K562 (cell line): Measurements from ENCODE around the gene FN1. TPM values are rescaled to one million over a fixed set of nuclear protein-coding genes. Genes with fewer than 3 reads are reported as not detected.

Source experiments
- ATAC-seq: fragments of 200-7000 bp; cut with Tn5 transposase; 3 replicates; pipeline ENCODE4 v1.9.1; 2020; ENCODE audit warnings: moderate library complexity
- BruUV-seq: library from RNA; stranded (reverse); fragments of 400-500 nt; replicated peaks from 2 replicates; lab custom pipeline; 2021; lab: Mats Ljungman, UMichigan
- CTCF ChIA-PET: fragments of 300-600 bp; formaldehyde crosslinking; extraction: SDS; loops from one replicate; lab custom pipeline; 2021; ENCODE audit warnings: low intra/inter-chr PET ratio; lab: Yijun Ruan, JAX
- POLR2A ChIA-PET: fragments of 300-600, 350-650 bp; sonication (Branson Sonifier 250); formaldehyde crosslinking; extraction: SDS; loops from one replicate; lab custom pipeline; 2021; ENCODE audit warnings: antibody characterized with exemption, inconsistent platforms; lab: Yijun Ruan, JAX
- DNase-seq, 4 experiments: peaks; one replicate each; pipeline versions ENCODE4 v3.0.0 to v3.0.0-alpha.2; 2011 to 2018; ENCODE audit warnings: low spot score in 3 of 4, mixed read lengths in 3 of 4; ENCODE audit errors: extremely low read depth in 1 of 4
- FAIRE-seq: peaks from 2 replicates; lab custom pipeline; 2011; peaks lifted over from hg19 to GRCh38; lab: Jason Lieb, UNC
- H2AFZ ChIP-seq: 2 replicates; pipeline ENCODE4 v1.6.0; 2011; ENCODE audit warnings: low read depth, low read length, control low read depth, inconsistent platforms
- H3K27ac ChIP-seq: fragments of 200-600 bp; 3 replicates; pipeline ENCODE4 v1.8.0; 2011; ENCODE audit warnings: low read depth, mild to moderate bottlenecking, control low read depth, inconsistent platforms, low read length, moderate library complexity, mixed read lengths; ENCODE audit errors: extremely low read depth
- H3K27me3 ChIP-seq, 2 experiments: fragments of 300-600 bp in 1 of 2; 2 replicates in 1 of 2; 3 replicates in 1 of 2; pipeline versions ENCODE4 v1.6.0 to v1.8.0; 2011; ENCODE audit warnings: inconsistent platforms in 2 of 2, low read length in 2 of 2, mild to moderate bottlenecking in 1 of 2, mixed read lengths in 1 of 2, moderate library complexity in 1 of 2; ENCODE audit not compliant: control insufficient read depth in 2 of 2, insufficient read depth in 2 of 2
- H3K36me3 ChIP-seq: fragments of 300-600 bp; 3 replicates; pipeline ENCODE4 v1.8.0; 2011; ENCODE audit warnings: mild to moderate bottlenecking, low read length, inconsistent platforms; ENCODE audit not compliant: control insufficient read depth, insufficient read depth
- H3K4me1 ChIP-seq, 2 experiments: fragments of 200-600 bp in 1 of 2; replicated peaks in 1 of 2; 2 replicates in 1 of 2; 3 replicates in 1 of 2; pipeline versions ENCODE4 v1.5.1 to v1.8.0; 2011; ENCODE audit warnings: inconsistent platforms in 2 of 2, low read length in 2 of 2, mild to moderate bottlenecking in 1 of 2, mixed read lengths in 1 of 2, moderate library complexity in 1 of 2; ENCODE audit not compliant: control insufficient read depth in 2 of 2, insufficient read depth in 2 of 2
- H3K4me2 ChIP-seq: 2 replicates; pipeline ENCODE4 v1.6.1; 2011; ENCODE audit warnings: low read length, control low read depth, inconsistent platforms, mixed read lengths; ENCODE audit not compliant: insufficient read depth
- H3K4me3 ChIP-seq: fragments of 200-600 bp; sonication (generic), shearing (Covaris generic); 2 replicates; pipeline ENCODE4 v1.5.1; 2016; ENCODE audit warnings: control low read depth, inconsistent platforms
- H3K79me2 ChIP-seq: fragments of 200-600 bp; 3 replicates; pipeline ENCODE4 v1.8.0; 2011; ENCODE audit warnings: low read length, inconsistent platforms; ENCODE audit not compliant: control insufficient read depth, insufficient read depth
- H3K9ac ChIP-seq, 2 experiments: 2 replicates each; pipeline versions ENCODE4 v1.6.0 to v1.6.1; 2011; ENCODE audit warnings: low read depth in 2 of 2, low read length in 2 of 2, control low read depth in 1 of 2, inconsistent platforms in 1 of 2, mild to moderate bottlenecking in 1 of 2, mixed read lengths in 1 of 2; ENCODE audit not compliant: insufficient read depth in 1 of 2
- H3K9me1 ChIP-seq: one replicate; pipeline ENCODE4 v1.6.0; 2011; ENCODE audit warnings: inconsistent platforms, mild to moderate bottlenecking, low read length, moderate library complexity; ENCODE audit not compliant: control insufficient read depth, insufficient read depth
- H3K9me3 ChIP-seq: replicated peaks from 2 replicates; pipeline ENCODE4 v1.5.1; 2011; ENCODE audit warnings: low read depth, low read length, inconsistent platforms; ENCODE audit not compliant: control insufficient read depth, insufficient read depth
- H4K20me1 ChIP-seq: replicated peaks from 2 replicates; pipeline ENCODE4 v1.6.1; 2011; ENCODE audit warnings: low read length, inconsistent platforms, mixed read lengths; ENCODE audit not compliant: control insufficient read depth, insufficient read depth
- ARID1B ChIP-seq: fragments of 450-650 bp; IDR thresholded peaks from 2 replicates; pipeline ENCODE4 v1.6.1; 2016; ENCODE audit warnings: antibody characterized with exemption, mild to moderate bottlenecking, inconsistent platforms
- C11orf30 ChIP-seq: fragments of 450-650 bp; IDR thresholded peaks from 2 replicates; pipeline ENCODE4 v1.6.1; 2016; ENCODE audit warnings: low read depth, mild to moderate bottlenecking
- CBFA2T2 ChIP-seq: fragments of 450-650 bp; conservative IDR thresholded peaks from 2 replicates; pipeline ENCODE4 v1.6.1; 2017; ENCODE audit warnings: mild to moderate bottlenecking
- CBFA2T3 ChIP-seq: fragments of 450-650 bp; IDR thresholded peaks from 2 replicates; pipeline ENCODE4 v1.6.1; 2017
- CTBP1 ChIP-seq: fragments of 450-650 bp; IDR thresholded peaks from 2 replicates; pipeline ENCODE4 v1.6.1; 2016; ENCODE audit warnings: borderline replicate concordance
- CXXC5 ChIP-seq: fragments of 250-450 bp; sonication (Bioruptor Pico); IDR thresholded peaks from 2 replicates; pipeline ENCODE4 v1.8.0; 2022; ENCODE audit warnings: inconsistent platforms, mild to moderate bottlenecking, moderate library complexity
- DPF2 ChIP-seq: fragments of 450-650 bp; IDR thresholded peaks from 2 replicates; pipeline ENCODE4 v1.6.1; 2016
- ESRRA ChIP-seq: fragments of 450-650 bp; IDR thresholded peaks from 2 replicates; pipeline ENCODE4 v1.6.1; 2014; ENCODE audit warnings: low read depth, mild to moderate bottlenecking, moderate library complexity, borderline replicate concordance
- MAFG ChIP-seq: fragments of 450-650 bp; conservative IDR thresholded peaks from 2 replicates; pipeline ENCODE4 v1.6.1; 2016; ENCODE audit warnings: missing genetic modification characterization, missing compliant biosample characterization
- MTF1 ChIP-seq: fragments of 250-450 bp; sonication (Bioruptor Pico); IDR thresholded peaks from 2 replicates; pipeline ENCODE4 v1.9.0; 2021; ENCODE audit warnings: moderate library complexity, mild to moderate bottlenecking, inconsistent platforms, borderline replicate concordance
- NEUROD1 ChIP-seq: fragments of 150-350 bp; IDR thresholded peaks from 2 replicates; pipeline ENCODE4 v1.6.1; 2014; ENCODE audit warnings: borderline replicate concordance, low read length, low read depth; ENCODE audit not compliant: partially characterized antibody
- NFE2 ChIP-seq: IDR thresholded peaks from 2 replicates; pipeline ENCODE4 v1.6.1; 2014; ENCODE audit warnings: antibody characterized with exemption, low read depth
- NR1H2 ChIP-seq: sonication (generic); formaldehyde crosslinking; IDR thresholded peaks from 2 replicates; pipeline ENCODE4 v1.4.0; 2020; ENCODE audit warnings: mild to moderate bottlenecking, missing genetic modification reagents
- STAG1 ChIP-seq: sonication (generic); formaldehyde crosslinking; IDR thresholded peaks from 2 replicates; pipeline ENCODE4 v1.5.0; 2020; ENCODE audit warnings: missing genetic modification reagents, borderline replicate concordance
- TAL1 ChIP-seq: fragments of 450-650 bp; IDR thresholded peaks from 2 replicates; pipeline ENCODE4 v1.6.1; 2016; ENCODE audit warnings: mild to moderate bottlenecking
- TEAD4 ChIP-seq, 2 experiments: sonication (generic) in 1 of 2; formaldehyde crosslinking in 1 of 2; IDR thresholded peaks; 2 replicates each; pipeline versions ENCODE4 v1.6.1 to v1.8.0; 2012 to 2022; ENCODE audit warnings: borderline replicate concordance in 1 of 2, inconsistent platforms in 1 of 2, low read length in 1 of 2, mild to moderate bottlenecking in 1 of 2, missing genetic modification reagents in 1 of 2
- ZEB2 ChIP-seq: fragments of 450-650 bp; IDR thresholded peaks from 2 replicates; pipeline ENCODE4 v1.6.1; 2016
- ZNF316 ChIP-seq: fragments of 450-650 bp; IDR thresholded peaks from 2 replicates; pipeline ENCODE4 v1.6.1; 2016
- WGBS: fragments of 100-300 bp; shearing (Covaris generic); methylation state at CpG from one replicate; pipeline ENCODE4 v1.1.6; 2016; ENCODE audit warnings: low coverage, mixed read lengths; ENCODE audit not compliant: insufficient coverage; ENCODE audit errors: missing lambda C conversion rate; 5-methylcytosine and 5-hydroxymethylcytosine counted together
- in situ Hi-C: fragments of 300-500 bp; cut with MboI; formaldehyde crosslinking; loops from 4 replicates; pipeline ENCODE4 v1.15.0; 2018; ENCODE audit warnings: inconsistent platforms, mixed read lengths
- intact Hi-C: fragments of 100-400 bp; cut with micrococcal nuclease; formaldehyde crosslinking; loops from 2 replicates; pipeline ENCODE4 v1.14.2; 2022
- polyA plus RNA-seq, 8 experiments: library from polyadenylated mRNA; depleted of rRNA in 4 of 8; stranded (reverse) in 5 of 8; unstranded in 3 of 8; fragments of >200 nt; fragmentation: Nextera tagmentation in 2 of 8; fragmentation: Illumina TruSeq in 1 of 8; extraction: Ambion mirVana in 2 of 8; extraction: Trizol in 1 of 8; gene quantifications; 2 replicates each; pipeline versions ENCODE4 v1.2.1 to v1.2.3, GENCODE V29; 2011 to 2014; ENCODE audit warnings: inconsistent platforms in 1 of 8, missing spikeins in 1 of 8
- total RNA-seq, 7 experiments: library from RNA; depleted of rRNA in 6 of 7; stranded (reverse); fragments of >200 nt in 6 of 7; fragmentation: Illumina TruSeq in 2 of 7; extraction: Trizol in 2 of 7; gene quantifications; 2 replicates each; pipeline versions ENCODE4 v1.2.1 to v1.2.3, GENCODE V29; 2011 to 2021; ENCODE audit warnings: low replicate concordance in 1 of 7

FN1 gene
- total and polyA plus RNA-seq, 9 of the 15 experiments (the other 6 are each of a cell fraction or from before 2014, with no cell fraction given): 7.4 to 19.1 (median 11.2) TPM

DNA sequence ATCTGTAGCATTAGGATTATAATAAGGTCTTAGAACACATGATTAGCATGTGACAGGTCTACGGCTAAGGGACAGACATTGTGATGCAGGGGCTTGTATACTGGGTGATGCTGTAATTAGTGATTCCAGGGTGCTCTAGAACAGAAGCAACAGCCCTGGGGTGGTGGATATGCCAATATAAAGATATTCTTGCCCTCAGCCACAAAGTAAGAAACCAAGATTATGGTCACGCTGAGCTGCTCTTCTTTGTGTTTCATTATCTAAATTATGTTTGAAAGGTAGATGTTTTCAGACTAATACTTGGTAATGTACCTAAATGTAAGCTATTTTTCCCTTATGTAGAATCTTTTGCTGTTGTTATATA is 45.3 kb downstream of the FN1 start:
- H4K20me1 ChIP-seq: no peaks in the 10 kb centered on the region
- H2AFZ ChIP-seq: no peak overlapping the region
- BruUV-seq: no TSS peak
- H3K9me1 ChIP-seq: no peaks in the 10 kb centered on the region
- no peak overlapping the region for H3K4me3 ChIP-seq
- no peak for TF ChIP-seq MTF1 (CRISPR knock-in tag)
- H3K27me3 ChIP-seq: no peaks in the 10 kb centered on the region
- no peak for DNase-seq
- H3K4me1 ChIP-seq: peaks cover 0 to 5% of the 10 kb centered on the region in 2 experiments; a peak in 2 of 5 replicates
- no peak for ATAC-seq
- H3K9ac ChIP-seq: no peak overlapping the region
- intact Hi-C loops: no loop called here
- ChIA-PET POLR2A (interaction anchor here (1.3 kb wide), 1 partner anchor 11 kb away, joined by 5 read pairs; no protein-coding TSS in a partner anchor), CTCF (no interaction called here)
- WGBS: 75% methylated on average over 2 of the region's 2 CpGs
- in situ Hi-C loops: no loop called here
- no peaks in the 10 kb centered on the region for H3K36me3 ChIP-seq
- no peak overlapping the region for H3K27ac ChIP-seq
- no peak overlapping the region for H3K4me2 ChIP-seq
- no peaks in the 10 kb centered on the region for H3K9me3 ChIP-seq
- no peaks in the 10 kb centered on the region for H3K79me2 ChIP-seq
- FAIRE-seq: no peak

DNA sequence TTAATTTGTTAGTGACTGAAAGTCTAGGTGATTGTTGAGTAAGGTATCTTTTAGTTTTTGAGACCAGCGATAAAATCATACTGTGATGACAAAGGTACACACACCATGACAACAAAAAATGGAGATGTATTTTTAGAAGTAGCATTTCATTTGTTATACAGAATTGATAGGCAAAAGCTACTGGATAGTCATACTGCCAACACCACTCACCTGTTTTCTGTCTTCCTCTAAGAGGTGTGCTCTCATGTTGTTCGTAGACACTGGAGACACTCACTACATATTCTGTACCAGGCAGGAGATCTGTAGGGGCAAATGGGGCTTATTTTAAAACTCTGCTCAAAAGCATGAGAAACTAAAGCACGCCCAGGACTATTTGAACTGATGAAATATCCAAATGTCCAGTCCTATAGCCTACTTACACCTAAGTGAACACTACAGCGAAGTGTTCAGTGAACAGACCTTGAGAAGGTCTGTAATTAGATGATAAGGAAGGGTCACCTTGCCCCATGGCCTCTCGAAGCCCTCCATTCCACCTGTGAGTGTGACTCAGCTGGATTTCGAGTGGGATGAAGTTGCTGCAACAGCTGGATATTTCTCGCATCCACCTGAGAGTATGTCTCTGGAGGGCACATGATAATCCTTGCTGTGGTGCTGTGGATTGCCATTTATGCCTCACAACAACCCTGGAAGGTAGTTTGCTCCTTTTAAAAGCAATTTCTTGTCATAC is 47.7 kb downstream of the FN1 start:
- FAIRE-seq: peak; percentile 63
- POLR2A ChIA-PET: interaction anchor here (0.6 kb wide), 1 partner anchor 51 kb away, joined by 3 read pairs; no protein-coding TSS in a partner anchor
- H3K36me3 ChIP-seq: no peaks in the 10 kb centered on the region
- intact Hi-C loops (no loop called here), in situ Hi-C loops (no loop called here)
- peak in 2 of 4 experiments; percentile 13 to 63 for DNase-seq
- no peaks in the 10 kb centered on the region for H3K79me2 ChIP-seq
- peak; percentile 81 for ATAC-seq
- no peaks in the 10 kb centered on the region for H3K9me3 ChIP-seq
- no TSS peak for BruUV-seq
- H3K4me3 ChIP-seq: no peak overlapping the region
- no peak overlapping the region for H3K9ac ChIP-seq
- 42% methylated on average over 7 of the region's 7 CpGs for WGBS
- no peaks in the 10 kb centered on the region for H4K20me1 ChIP-seq
- H3K4me2 ChIP-seq: peak overlapping the region; percentile 49
- no peaks in the 10 kb centered on the region for H3K9me1 ChIP-seq
- CTCF ChIA-PET: no interaction called here
- no peak overlapping the region for H2AFZ ChIP-seq
- H3K4me1 ChIP-seq: peaks cover 0 to 5% of the 10 kb centered on the region in 2 experiments; a peak in 2 of 5 replicates
- H3K27me3 ChIP-seq: no peaks in the 10 kb centered on the region
- H3K27ac ChIP-seq: no peak overlapping the region
- peak; percentile 82 for TF ChIP-seq CBFA2T3
- peak; percentile 72 for TF ChIP-seq CBFA2T2
- peak; percentile 40; the same call in 1 of the 2 replicates for TF ChIP-seq C11orf30
- TF ChIP-seq NR1H2 (CRISPR knock-in tag): no peak
- TF ChIP-seq CXXC5 (CRISPR knock-in tag): no peak
- TF ChIP-seq TAL1: peak; percentile 65
- peak; percentile 40; the same call in 1 of the 2 replicates for TF ChIP-seq ZEB2
- no peak for TF ChIP-seq STAG1
- no peak for TF ChIP-seq NEUROD1
- peak; percentile 42; the same call in 1 of the 2 replicates for TF ChIP-seq TEAD4 (IDR thresholded peaks at IDR 0.05; ENCODE audit: low read length)
- no peak for TF ChIP-seq TEAD4 (CRISPR knock-in tag; IDR thresholded peaks at IDR 0.05; ENCODE audit: borderline replicate concordance)
- 0 out of 2 replicates have a peak, but pooled peaks have one; percentile 26 for TF ChIP-seq DPF2
- TF ChIP-seq MAFG: peak; percentile 18; the same call in 1 of the 2 replicates
- peak; percentile 51; the same call in 1 of the 2 replicates for TF ChIP-seq ZNF316
- peak; percentile 51 for TF ChIP-seq ARID1B
- peak; percentile 52; the same call in 1 of the 2 replicates for TF ChIP-seq ESRRA
- TF ChIP-seq CTBP1: peak; percentile 55; the same call in 1 of the 2 replicates
- TF ChIP-seq NFE2: peak; percentile 63
